GM12873 (cell line): ENCODE measurements around the gene SMPD3.

Experiments used
- TF ChIP-seq, protein P1 (sequence below): IDR thresholded peaks from 2 replicates; pipeline ENCODE4 v1.5.1; 2012; ENCODE audit warnings: low read depth, mild to moderate bottlenecking, moderate library complexity, low read length, control low read depth; ENCODE audit not compliant: insufficient read depth; ENCODE audit errors: missing control alignments

SMPD3 gene

DNA sequence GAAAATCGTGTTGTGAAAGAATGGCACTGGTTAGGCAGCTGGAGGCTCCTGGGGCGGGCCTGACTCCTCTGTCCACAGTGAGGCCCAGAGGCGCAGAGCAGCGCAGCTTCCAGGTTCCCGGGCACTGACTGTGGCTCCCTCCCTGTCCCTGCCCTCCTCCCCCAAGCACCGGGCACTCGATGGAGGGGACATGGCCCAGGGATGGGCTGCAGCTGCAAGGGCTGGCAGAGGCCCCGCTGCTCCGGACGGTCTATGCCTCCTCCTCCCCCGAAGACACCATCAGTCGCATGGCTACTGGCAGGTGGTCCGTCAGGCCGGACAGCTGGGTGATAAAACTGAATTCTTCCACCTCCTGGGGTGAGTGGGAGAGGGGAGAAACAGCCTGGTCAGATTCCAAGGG is 87.4 kb downstream of the SMPD3 start:
- TF ChIP-seq, protein P1, sequence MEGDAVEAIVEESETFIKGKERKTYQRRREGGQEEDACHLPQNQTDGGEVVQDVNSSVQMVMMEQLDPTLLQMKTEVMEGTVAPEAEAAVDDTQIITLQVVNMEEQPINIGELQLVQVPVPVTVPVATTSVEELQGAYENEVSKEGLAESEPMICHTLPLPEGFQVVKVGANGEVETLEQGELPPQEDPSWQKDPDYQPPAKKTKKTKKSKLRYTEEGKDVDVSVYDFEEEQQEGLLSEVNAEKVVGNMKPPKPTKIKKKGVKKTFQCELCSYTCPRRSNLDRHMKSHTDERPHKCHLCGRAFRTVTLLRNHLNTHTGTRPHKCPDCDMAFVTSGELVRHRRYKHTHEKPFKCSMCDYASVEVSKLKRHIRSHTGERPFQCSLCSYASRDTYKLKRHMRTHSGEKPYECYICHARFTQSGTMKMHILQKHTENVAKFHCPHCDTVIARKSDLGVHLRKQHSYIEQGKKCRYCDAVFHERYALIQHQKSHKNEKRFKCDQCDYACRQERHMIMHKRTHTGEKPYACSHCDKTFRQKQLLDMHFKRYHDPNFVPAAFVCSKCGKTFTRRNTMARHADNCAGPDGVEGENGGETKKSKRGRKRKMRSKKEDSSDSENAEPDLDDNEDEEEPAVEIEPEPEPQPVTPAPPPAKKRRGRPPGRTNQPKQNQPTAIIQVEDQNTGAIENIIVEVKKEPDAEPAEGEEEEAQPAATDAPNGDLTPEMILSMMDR: no peak

DNA sequence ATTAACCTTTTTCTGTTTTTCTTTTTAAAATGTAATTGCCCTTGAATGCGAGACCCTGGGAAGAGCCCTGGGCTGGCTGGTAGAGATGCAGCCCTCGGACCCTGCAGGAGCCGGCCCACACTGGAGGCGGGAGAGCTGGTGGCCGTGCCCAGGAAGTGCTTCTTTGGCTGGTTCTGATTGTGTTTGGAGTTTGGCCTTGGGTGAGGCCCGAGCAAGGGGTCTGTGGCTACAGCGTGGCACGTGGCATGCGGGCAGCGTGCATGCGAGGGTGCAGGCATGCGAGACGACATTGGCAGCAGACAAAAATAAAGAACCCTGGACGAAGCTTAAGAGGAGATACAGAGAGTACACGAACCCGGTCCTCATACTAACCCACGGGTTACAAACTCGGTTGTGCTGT is 87.8 kb downstream of the SMPD3 start:
- TF ChIP-seq, protein P1: no peak

DNA sequence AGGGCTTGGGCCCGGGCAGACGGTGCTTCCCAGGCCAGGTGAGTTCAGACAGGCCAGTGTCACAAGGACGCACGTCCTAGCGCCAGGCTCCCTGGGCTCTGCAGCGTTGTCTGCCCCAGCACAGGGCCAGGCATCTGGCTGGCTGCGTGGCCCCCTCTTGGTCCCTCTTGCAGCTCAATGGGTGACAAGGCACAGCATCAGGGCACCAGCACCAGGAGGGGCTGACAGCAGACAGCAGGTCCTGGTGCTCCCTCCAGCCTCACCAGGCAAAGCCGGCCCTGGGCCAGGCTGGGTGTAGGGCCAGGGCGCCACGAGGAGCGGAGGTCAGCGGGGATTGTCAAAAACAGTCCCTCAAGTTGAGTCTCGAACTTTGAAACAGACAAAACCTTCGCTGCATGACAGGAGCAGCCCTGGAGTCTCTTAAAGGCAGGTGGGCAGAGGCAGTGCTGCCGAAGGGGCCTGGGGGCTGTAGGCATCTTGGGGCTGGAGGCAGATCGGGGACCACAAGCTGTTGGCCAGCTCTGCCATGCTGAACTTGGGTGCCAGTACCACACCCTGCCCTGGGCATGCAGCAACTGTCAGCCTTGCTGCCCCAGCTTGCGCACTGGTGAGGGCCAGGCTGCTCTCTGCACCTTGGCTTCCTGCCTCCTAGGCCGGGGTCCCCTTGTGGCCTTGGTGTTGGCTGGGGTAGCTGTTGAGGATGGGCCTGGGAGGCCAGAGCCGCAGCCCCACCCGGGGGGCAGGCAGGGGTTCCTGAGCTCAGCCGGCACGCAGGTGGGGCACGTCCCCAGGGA is 88.7 kb downstream of the SMPD3 start:
- TF ChIP-seq, protein P1: no peak

DNA sequence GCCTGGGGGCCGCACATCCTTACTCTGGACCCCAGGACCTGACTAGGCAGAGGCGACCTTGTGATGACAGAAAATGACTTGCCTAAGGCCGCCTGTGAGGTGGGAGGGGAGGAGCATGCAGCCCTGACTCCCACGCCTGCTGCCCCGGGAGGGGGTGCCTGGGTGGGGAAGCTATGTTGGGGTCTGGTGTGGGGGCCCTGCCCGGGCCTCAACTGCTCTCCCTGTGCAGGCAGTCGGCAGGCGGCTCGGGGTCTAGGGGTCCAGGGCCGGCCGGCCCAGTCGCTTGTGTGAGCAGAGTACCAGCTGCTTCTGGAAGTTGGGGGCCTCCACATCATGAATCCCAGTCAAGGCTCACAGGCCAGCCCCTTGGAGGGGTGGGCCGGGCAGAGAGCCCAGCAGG is 89.4 kb downstream of the SMPD3 start:
- TF ChIP-seq, protein P1: no peak

DNA sequence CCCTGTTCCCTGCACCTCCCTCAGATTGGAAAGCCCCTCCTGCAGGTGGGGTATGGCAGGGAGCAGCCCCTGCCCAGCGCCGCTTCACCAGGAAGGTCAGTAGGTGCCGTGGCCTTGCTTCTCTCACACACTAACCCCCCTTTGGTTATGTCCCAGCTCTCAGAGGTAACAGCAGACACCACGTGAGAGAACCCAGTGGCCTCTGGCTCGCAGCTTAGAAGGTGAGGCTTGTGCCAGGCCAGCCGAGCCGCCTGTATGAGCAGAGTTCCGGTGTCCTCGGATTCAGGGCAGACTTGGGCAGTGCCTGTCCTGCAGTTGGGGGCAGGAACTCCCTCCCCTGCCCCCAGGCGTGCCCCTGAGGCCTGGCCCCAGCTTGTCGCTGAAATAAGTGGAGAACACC is 90.4 kb downstream of the SMPD3 start:
- TF ChIP-seq, protein P1: no peak

DNA sequence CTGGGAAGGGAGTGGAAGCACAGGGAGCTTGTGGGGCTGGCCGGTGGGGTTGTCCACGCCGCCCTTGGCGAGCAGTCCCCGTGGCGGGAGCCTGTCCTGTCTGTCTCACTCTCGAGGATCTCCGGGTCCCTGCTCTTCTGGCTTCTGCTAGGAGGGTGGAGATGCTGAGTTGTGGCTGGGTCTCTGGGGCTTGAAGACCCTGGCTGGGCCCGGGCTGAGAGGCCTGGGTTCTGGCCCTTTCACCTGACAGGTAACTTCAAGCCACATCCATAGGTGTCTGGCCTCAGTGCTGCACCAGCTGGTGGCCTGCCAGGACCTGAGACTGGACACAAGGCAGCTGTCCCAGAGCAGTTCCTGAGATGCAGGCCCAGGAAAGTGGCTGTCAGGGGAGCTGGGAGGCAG is 90.8 kb downstream of the SMPD3 start:
- TF ChIP-seq, protein P1: no peak

DNA sequence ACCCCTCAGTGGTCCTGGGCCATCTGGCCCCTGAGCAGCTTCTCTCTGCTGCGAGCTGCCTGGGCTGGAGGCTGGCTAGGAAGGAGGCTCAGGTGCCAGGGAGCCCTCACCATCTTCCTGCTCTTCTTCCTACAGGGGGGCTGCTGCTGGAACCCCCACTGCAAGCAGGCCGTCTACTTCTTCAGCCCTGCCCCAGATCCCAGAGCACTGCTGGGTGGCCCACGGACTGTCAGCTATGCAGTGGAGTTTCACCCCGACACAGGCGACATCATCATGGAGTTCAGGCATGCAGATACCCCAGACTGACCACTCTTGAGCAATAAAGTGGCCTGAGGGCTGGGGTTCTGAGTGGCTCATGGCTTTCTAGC is 91.4 kb downstream of the SMPD3 start:
- TF ChIP-seq, protein P1: no peak
